Activated effector memory CD4-positive, alpha-beta T cell treated with anti-CD3 and anti-CD28 coated beads, Interleukin-2, amount 50 U/mL, for 16 hours (primary cell): ENCODE data around the gene PDGFB.

ENCODE experiments used
- DNase-seq: peaks from one replicate; pipeline ENCODE4 v3.0.0-alpha.2; 2020

The PDGFB gene

DNA sequence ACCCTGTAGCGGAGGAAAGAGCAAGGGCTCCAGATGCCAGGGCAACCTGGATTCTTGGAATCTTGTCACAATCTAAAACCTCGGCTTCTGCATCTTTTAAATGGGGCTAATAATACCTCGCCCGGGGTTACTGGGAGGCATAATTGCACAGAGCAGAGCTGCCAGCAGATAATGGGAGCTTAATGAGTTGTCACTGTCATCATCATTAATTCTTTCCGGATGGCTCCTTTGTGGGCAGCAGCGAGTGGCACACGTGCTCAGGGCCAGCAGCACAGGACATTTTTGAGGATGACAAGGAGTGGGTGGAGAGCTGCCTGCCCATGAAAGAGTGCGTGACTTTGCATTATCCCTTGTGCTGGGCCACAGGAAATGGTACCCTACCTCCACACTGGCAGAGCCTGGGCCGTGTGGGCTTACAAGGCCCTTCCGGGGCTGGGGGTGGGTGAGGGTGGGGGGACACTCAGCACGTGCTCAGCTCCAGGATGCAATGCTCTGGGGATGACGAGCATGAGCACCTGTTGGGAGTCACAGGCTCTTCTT lies 5.7 kb downstream of the PDGFB start:
- no peak for DNase-seq

DNA sequence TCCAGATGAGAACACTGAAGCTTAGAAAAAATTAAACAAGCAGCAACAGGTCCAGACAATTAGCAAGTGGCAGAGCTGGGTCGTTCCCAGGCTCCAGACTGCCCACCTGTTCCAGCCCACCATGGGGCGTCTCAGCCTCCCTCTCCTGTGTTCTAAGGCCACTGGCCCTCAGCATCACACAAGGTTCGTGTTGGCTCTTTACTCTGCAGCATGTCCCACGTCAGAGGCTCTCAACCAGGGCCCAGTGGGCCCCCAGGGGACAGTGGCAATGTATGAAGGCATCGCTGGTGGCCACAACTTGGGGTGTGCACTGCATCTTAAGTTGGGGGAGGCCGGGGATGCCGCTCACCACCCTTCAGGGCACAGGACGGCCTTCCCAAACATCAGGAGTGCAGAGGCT lies 6.2 kb downstream of the PDGFB start:
- DNase-seq, result no peak

DNA sequence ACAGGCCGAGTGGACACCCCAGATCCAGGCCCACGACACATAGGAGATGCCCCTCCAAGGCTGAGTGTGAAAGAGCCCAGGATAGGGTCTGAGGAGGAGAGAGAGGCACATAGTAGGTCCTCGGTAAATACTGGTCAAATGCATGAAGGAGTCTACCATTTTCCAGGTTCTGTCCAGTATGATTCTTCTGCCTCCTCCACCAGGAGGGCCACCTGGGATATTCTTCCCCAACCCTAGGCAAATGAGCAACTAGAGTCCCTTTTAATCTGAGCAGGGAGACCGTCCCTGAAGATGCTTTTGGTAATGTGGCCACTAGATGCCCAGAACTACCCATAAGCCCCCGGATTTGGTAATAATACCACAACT lies 6.7 kb downstream of the PDGFB start:
- DNase-seq, result no peak

DNA sequence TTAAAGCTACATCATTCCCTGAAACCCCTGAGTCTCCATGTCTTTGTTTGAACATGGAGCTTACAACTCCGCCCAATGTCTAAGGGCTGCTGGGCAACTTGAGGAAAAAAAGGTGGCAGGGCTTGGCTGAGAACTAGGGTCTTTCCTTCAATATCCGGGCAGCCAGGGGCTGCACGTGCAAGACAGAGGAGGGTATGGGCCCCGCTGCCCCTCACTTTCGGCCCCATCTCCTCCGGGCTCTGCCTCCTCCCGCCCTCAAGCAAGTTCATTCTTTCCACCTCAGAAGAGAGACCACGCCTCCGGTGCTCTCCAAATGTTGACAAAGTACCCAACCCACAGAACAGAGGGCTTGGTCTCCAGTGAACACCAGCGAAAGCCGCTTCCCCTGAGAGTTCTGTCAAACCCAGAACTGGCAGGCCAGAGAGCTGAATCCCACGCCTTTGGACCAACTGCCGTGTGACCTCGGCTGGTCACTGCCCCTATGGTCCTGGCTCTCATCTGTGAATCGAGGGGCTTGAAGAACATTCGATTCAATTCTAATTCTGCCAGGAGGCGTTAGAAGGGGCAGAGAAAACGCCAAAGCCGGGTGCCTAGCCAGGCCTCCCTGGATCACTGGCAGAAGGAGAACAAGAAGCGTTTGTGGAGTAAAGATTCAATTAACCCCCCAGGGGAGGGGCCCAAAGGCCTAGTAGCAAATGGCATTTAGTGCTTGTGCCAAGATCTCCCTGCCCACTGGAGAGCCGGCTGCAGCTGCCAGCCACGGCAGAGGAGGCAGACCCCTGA lies 7.3 kb downstream of the PDGFB start:
- DNase-seq, result peak; percentile 73

DNA sequence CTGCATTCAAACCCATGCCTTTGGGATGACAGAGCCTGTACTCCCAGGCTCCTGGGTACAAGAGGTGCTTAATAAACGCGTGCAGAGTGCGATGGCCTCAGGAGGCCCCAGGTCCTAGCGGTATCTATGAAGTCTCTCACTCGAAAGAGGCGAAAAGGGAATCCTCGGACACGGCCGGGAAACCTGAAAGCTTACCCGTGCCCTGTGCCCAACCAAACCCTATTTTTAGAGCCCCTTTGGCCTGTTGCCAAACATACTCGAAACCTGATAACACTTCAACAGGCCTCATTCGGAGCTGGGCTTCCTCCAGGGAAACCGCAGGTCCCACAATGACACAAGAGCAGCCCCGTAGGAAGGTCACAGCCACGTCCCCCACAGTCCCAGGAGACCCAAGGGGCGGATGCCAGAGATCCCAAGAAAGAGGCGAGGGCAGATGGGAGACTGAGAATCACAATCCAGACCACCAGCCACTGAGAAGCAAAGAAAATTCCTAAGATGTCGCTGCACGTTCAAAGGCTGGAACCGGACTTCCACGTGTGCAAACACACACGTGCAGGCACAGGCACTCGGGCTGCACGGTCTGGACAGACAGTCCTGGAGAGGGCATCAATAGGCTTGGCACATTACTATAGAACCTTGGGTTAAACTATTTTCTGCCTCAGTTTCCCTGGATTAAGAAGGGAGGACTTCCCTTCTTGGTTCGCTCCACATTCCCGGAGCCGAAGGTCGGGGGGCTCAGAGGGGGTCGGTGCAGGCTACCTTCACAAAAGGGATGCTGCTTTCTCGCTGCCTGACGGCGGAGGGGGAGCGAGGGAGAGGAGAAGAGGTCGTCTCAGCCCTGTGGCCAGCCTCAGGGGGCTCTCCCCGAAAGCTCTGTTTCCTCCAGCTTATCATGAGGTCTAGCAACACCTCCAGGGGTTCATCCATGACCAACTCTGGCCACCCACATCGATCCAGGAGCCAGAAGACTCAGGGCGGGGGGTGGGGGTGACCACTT lies 8.2 kb downstream of the PDGFB start:
- peak; percentile 71 for DNase-seq

DNA sequence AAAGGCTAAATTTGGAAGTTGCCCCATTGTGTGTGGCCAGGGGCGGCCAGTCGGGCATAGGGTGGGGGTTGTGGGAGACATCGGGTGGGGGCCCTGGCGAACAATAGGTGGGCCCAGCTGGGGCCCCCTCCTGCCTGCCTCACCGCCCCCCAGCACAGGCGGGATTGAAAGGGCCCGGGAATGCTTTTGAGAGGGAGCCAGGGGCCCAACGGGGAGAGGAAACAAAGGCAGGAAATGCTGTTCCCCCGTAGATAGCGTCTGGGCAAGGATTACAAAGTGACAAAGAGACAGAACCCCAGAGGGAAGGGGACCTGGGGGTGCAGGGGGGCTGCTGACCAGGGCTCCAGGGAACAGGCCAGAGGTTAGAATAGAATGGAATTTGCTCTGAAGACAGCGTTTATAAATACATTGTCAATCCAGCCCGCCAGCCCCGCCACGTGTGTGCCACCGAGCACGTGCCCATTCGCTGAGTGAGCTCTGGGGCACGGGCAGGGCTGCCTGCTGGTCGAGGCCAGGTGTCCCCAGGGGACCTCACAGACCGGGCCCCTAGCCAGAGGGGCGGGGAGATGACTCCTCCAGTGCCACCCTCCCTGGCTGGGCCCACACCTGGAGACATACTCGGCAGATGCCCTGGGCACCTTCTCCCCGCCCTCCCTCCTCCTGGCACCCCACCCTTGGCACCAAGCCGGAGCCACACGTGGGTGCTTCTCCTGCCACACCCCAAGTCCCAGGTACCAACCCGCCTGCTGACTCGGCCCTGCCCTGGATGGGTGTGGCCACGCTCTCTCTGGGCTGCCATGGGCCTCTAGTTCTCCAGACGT lies 9.7 kb downstream of the PDGFB start:
- DNase-seq, result no peak

DNA sequence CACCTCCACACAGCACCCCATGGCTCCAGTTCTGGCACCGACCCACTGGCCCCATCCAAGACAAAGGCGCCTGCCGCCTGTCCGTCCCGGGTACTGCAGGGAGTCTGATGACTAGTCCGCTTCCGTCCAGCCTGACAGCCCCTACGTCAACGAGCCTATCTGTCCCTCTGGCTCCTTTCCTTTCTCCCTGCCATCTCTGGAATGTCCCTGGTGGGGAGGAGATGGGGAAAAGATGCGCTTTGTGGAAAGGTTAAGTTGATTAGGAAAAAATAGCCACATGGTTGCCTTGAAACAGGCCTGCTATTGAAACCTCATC lies 10.4 kb downstream of the PDGFB start:
- no peak for DNase-seq

DNA sequence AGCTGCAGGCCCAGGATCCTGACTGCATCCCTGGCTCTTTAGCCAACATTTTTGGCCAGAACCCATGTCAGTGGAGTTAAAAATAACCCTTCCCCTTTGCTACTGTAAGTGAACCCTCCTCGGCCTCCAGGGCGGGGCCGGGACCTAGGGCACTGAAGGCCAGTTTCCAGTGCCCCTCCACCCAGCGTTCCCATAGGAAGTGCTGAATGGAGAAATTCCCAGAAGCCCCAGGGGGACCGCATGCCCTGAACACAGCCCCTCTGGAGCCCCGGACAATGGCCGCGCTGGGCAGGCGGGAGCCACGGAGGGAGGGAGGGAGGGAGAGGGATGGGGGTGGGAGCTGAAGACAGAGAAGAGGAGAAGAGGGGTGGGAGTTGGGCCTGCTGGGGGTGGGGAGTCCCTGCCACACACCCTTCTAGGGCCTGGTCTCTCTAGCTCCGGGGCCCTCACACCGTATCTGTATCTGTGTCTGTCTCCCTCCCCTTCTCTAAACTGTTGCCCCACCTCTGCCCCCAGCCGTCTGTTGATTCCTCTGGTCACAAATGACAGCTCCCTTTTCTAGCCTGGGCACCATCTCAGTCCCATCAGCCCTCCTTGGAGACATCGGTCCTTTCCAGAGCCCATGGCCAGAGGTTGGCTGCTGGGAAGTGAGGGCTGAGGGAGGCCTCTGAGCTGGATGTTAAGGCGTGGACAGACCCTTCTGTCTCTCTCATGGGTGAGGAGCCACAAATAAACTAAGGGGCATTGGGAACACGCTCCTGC lies 10.9 kb downstream of the PDGFB start:
- no peak for DNase-seq

DNA sequence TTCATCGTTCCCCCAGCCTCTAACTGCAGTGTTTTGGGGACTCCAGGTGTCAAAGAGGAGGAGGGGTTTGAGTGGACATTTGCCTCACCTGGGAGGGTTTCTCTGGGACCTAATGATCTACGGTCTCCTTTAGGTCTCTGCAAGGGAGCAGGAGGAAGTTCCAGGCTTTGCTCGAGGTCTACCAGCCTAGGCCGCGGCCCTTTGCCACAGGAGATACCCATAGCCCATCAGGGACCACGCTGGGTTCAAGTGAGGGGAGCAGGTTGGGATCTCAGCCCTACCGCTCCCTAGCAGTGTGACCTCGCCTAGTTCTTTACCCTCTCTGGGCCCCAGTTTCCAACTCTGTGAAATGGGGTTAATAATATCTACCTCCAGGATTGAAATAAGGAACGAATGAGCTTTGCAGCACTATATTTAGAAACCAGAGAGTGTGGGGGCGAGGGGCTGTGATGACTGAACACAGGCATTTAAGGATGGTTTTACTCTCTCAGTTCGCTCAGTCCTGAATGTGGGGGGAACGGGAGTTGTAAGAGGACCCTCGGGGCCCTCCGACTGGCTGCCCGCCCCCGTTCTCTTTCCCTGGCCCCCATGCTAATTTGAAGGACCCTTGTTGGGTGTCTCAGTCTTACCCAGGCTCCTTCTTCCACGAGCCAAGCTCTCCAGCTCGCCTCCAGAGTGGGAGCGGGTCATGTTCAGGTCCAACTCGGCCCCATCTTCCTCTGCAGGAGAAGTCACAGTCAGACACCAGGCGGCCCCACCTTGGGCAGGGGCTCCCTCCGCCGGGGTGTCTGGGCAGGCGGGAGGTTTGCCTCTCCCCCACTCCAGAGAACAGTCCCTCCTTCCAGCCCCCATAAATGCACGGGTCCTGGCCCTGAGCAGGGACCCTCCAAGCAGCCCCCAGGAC lies 11.7 kb downstream of the PDGFB start:
- no peak for DNase-seq

DNA sequence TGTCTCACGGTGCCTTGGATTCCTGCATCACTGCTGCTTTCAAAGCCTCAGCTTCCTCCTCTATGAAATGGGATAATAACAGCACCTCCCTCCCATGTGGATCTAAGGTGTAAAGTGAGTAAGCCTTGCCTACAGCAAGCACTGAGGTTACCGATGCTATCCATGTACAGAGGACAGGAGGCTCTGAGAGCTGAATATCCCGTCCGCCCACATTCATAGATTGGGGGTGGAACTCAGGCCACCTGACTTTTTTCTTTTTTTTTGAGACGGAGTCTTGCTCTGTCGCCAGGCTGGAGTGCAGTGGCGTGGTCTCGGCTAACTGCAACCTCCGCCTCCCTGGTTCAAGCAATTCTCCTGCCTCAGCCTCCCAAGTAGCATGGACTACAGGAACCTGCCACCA lies 12.5 kb downstream of the PDGFB start:
- no peak for DNase-seq

DNA sequence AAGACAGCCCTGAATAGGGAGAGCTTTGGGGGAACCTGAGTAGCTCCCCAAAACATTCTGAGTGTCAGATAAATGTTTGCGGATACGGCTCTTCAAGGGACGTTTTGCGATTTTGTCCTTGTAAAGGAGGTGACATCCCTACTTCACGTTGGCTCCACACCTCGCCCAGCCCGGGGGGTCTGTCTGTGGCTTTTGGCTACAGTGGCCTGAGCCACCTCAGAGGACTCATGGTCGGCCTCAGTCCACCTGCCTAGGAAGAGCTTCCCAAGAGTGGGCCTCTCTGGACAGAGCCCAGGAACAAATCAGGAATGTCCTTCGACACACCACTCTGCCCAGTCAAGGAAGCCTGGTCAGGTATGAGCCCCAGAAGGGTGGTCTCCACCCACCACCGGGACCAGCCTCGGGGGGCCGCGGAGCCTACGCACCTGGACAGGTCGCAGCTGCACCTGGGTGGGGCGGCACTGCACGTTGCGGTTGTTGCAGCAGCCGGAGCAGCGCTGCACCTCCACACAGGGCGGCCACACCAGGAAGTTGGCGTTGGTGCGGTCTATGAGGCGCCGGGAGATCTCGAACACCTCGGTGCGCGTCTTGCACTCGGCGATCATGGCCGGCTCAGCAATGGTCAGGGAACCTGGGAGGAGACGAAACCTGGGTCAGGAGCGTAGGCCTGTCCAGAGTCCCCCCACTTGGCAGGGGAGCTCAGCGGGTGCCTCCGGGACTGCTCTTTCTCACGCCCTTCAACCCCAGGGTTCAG lies 13.4 kb downstream of the PDGFB start:
- DNase-seq, result no peak

DNA sequence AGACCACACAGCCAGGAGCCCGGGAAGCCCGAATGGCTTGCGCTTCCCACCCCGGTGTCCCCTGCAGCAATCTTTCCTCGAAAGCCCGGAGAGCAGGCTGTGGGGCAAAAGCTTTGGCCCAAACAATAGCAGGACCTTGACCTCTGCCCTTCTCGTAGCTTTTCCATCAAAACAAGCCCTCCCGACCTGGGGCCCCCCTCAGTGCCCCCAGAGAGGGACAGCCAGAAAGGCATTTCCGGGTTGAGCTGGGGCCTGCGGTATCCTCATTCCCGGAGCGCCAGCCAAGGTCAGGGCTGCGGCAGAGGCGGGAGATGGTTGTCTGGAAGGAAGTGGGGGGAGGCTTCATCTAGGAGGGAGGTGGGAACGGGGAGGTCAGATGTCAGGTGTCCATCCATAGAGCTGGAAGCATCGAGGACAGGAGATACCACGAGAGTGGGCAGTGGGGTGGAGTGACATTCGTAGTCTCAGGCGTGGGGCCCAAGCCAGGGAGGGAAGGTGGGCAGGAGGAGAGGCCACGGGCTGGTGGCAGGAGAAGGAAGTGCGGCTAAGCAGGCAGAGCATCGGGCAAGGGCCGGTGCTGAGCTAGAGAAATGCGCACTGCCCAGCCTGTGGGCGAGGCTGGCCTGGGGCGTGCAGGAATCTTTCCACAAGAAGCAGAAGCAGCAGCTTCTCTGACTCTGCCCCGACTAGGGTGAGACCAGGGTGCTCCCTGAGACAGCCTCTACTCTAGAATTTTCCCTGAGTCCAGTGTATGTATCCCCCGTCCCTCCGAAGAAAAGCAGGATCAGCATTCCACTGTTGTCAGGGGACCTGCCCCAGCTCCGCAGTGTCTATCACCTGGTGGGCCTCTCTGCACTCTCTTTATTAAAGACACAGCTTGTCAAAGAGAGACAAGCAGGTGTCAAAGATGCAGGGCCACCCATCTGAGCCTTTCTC lies 14.3 kb downstream of the PDGFB start:
- no peak for DNase-seq

DNA sequence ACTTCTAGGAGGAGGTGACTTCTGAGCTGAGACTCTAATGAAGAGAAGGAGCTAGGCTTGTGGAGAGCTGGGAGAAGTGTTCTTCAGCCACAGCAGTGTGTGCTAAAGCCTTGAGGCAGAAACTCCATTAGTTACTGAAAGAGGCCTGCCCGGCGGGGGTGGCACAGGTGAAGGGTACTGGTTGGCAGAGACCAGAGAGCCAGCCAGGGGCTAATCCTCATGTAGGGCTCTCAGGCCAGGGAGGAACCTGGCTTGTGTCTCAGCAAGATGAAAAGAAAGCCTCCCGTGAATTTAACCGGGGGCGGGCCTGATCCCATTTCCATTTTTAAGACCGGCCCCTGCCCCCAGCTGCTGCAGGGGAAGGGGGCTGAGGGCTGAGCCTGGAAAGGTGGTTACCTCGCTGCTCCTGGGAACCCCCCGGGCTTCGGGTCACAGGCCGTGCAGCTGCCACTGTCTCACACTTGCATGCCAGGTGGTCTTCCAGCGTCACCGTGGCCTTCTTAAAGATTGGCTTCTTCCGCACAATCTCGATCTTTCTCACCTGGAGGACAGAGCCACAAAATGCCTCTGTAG lies 15.0 kb downstream of the PDGFB start:
- DNase-seq, result no peak

DNA sequence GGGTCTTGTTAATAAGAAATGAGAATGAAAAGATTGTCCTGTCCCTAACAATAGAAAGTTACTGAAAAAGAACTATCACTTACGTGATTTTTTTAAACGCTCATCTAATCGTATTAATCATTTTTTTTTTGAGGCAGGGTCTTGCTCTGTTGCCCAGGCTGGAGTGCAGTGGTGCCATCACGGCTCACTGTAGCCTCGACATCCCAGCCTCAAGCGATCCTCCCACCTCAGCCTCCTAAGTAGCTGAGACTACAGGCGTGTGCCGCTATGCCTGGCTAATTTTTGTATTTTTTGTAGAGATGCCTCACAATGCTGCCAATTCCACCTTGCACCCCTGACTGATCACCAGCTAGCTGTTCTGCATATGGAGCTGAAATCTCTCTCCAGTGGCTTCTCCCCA lies 15.7 kb downstream of the PDGFB start:
- DNase-seq, result no peak

DNA sequence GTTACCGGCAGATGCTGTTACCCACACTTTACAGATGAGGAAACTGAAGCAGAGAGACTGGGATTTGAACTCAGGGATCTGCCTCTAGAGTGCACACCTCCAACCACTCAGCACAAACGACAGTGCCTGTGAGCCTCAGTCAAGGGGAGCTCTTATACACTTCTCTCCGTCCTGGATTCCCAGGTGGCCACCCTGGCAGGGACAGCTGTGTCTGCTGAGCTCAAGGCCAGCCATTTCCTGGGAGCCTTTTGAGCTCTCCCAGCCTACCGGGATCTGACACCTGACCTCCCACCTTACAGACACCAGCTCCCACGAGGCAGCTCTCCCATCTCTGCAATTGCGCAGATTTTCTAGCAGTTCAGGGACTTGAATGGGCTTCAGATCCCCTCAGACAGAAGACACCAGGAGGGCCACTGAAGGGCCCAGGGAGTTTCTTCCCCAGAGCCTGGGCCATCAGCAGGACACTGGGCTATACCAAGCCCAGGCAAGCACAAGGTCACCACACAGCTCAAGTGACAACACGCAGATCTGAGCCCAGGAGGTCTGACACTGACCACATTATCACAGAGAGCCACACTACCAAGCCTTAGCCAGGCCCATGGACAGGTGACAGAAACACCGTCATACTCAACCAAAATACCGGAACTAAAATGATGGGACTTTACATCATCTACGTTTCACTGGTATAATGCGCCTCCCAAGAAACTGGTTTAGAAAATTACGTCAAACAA lies 17.1 kb downstream of the PDGFB start:
- no peak for DNase-seq

DNA sequence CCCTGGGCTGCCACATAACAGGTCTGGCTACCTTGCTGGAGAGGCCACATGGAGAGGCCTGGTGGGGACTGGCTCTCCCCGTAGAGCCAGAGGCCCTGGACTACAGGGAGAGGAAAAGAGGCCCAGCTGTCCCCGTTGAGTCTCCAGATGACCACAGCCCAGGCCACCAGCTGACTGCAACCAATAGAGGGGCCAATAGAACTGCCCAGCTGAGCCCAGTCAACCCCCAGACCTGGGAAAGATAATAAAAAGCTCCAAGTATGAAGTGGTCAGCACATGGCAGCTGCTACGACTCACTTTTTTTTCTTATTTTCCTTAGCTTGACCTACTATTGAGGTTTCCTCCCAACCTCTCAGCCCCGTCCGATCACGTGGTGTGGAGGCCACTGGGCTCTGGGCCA lies 18.4 kb downstream of the PDGFB start:
- no peak for DNase-seq

DNA sequence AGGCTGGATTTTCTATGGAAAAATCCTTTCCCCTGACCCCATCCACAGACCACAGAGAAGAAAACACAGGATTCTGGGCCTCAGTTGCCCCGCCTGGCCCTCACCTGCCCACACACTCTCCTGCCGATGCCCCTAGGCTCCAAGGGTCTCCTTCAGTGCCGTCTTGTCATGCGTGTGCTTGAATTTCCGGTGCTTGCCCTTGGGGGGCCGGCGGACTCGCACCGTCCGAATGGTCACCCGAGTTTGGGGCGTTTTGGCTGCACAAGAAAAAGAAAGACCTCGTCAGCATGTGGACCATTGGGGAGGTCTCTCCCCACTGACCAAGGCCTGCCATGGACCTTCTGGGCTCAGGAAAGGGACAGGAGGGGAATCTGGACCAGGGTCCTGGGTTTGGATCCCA lies 19.2 kb downstream of the PDGFB start:
- no peak for DNase-seq

DNA sequence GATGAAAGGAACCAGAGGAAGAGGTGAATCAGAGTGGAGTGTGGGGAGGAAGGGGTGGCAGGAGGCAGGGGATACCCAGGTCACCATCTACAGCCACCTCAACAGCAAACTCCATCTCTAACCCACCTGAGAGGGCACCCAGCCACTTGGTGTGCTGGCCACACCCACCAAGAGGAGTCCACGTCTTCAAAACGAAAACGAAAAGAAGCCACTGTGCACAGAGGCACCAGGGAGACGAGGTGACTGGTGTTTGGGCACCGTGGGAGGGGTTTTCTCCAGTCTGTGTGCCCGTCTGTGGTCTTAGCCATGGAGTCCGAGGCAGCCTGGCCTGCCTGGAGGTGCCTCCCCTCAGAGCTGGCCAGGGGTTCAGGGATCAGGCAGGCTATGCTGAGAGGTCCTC lies 20.2 kb downstream of the PDGFB start:
- DNase-seq, result no peak
